ENCODE measurements around the gene ALDOA.
A peak's percentile ranks its signal among the peaks of the same experiment; 100 is the strongest.

- TF ChIP-seq, protein P1, sequence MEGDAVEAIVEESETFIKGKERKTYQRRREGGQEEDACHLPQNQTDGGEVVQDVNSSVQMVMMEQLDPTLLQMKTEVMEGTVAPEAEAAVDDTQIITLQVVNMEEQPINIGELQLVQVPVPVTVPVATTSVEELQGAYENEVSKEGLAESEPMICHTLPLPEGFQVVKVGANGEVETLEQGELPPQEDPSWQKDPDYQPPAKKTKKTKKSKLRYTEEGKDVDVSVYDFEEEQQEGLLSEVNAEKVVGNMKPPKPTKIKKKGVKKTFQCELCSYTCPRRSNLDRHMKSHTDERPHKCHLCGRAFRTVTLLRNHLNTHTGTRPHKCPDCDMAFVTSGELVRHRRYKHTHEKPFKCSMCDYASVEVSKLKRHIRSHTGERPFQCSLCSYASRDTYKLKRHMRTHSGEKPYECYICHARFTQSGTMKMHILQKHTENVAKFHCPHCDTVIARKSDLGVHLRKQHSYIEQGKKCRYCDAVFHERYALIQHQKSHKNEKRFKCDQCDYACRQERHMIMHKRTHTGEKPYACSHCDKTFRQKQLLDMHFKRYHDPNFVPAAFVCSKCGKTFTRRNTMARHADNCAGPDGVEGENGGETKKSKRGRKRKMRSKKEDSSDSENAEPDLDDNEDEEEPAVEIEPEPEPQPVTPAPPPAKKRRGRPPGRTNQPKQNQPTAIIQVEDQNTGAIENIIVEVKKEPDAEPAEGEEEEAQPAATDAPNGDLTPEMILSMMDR (IDR thresholded peaks at IDR 0.05), result peak in 2 of 3 donors; percentile 6 to 60
- no peak for TF ChIP-seq POLR2A (IDR thresholded peaks at IDR 0.05)
These were observed 23.7 kb upstream of the ALDOA start for GRCh38 chr16:30041841-30042240.
